T-helper 1 cell treated with Interleukin-12 subunit alpha and Interleukin-12 subunit beta and Interleukin-4 antibody, amounts not matched to agents 30 μg/mL and 1 μg/mL, for 36 hours (primary cell): Measurements from ENCODE around the gene KCNF1.
"Not testable (repeated sequence)": the region's sequence is repeated elsewhere in the genome, so short reads cannot be mapped to it uniquely, and the experiment has no call there.

ENCODE experiments used
- H3K27ac Mint-ChIP-seq: one replicate; pipeline ENCODE4 v1.8.0; 2021; ENCODE audit warnings: mild to moderate bottlenecking, mixed read lengths
- H3K27me3 Mint-ChIP-seq: one replicate; pipeline ENCODE4 v1.8.0; 2021; ENCODE audit warnings: low read depth, mixed read lengths
- H3K36me3 Mint-ChIP-seq: one replicate; pipeline ENCODE4 v1.8.0; 2021; ENCODE audit warnings: low read depth, mixed read lengths
- H3K4me1 Mint-ChIP-seq: one replicate; pipeline ENCODE4 v1.8.0; 2021; ENCODE audit warnings: low read depth, mixed read lengths
- H3K4me3 Mint-ChIP-seq: one replicate; pipeline ENCODE4 v1.8.0; 2021; ENCODE audit warnings: mild to moderate bottlenecking, moderate library complexity, mixed read lengths
- H3K9me3 Mint-ChIP-seq: one replicate; pipeline ENCODE4 v1.8.0; 2021; ENCODE audit warnings: mixed read lengths

Gene KCNF1

GRCh38 chr2:10947005-10947440 is 35.3 kb downstream of the KCNF1 start:
- Mint-ChIP-seq H3K4me3 (no peak overlapping the region), H3K9me3 (peaks cover 4% of the 10 kb centered on the region), H3K27ac (no peak overlapping the region), H3K36me3 (no peaks in the 10 kb centered on the region), H3K27me3 (peaks cover 15% of the 10 kb centered on the region), H3K4me1 (no peaks in the 10 kb centered on the region)

DNA sequence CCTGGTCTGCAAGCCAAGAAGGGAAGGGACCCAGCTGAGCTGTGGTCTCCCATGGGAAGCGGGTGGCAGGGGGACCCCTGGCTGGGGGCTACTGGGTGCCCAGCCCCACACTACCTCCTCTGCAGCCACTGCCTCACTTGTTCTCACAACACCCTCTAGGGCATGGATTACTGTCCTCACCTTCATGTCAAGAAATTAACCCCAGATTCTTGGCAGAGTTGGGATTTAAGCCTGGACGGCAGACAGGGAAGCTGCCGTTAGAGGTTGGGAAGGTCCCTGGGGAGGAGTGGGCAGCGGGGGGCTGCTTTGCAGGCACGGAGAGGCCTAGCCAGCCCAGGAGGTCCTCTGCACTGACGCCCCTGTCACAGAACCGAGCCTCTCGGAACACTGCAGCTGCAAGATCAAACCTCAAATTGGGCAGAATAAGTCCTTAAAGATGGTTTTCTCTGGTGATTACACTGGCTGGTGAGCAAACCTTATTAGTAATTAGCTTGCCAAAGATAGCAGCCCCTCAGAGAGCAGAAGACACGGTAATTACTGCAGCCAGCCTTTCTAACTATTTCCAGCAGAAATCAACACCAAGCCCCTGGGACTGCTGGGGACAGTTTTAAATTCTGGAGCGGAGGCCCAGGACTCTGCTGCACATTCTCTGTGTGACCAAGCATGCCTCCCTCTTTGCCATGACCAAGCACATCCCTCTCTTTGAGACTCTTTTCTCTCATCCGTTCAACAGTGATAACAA is 35.9 kb downstream of the KCNF1 start:
- Mint-ChIP-seq H3K4me1 (no peaks in the 10 kb centered on the region), H3K36me3 (no peaks in the 10 kb centered on the region), H3K27me3 (peaks cover 15% of the 10 kb centered on the region), H3K9me3 (peaks cover 4% of the 10 kb centered on the region), H3K27ac (no peak overlapping the region), H3K4me3 (no peak overlapping the region)

DNA sequence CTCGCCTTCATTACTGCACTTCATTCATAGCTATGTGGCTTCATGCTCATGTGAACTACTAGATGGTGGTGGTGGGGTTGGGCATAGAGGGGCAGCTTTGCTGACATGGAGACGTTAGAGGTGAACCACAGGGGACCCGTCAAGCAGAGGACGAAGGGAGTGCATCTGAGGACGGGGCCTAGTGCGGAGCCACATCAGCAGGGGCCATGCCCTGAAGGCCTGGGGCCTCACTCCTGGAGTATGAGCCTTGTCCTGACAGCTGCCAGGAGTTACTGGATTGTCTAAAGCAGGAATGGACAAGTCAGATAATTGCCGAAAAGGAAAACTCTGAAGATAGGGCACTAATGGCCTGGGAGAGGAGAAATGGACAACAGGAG is 36.4 kb downstream of the KCNF1 start:
- H3K4me3 Mint-ChIP-seq: no peak overlapping the region
- peaks cover 17% of the 10 kb centered on the region for H3K27me3 Mint-ChIP-seq
- peaks cover 7% of the 10 kb centered on the region for H3K9me3 Mint-ChIP-seq
- H3K27ac Mint-ChIP-seq: no peak overlapping the region
- peaks cover 2% of the 10 kb centered on the region for H3K4me1 Mint-ChIP-seq
- peaks cover 1% of the 10 kb centered on the region for H3K36me3 Mint-ChIP-seq

GRCh38 chr2:10948606-10949230 is 37.0 kb downstream of the KCNF1 start:
- Mint-ChIP-seq H3K9me3 (peaks cover 12% of the 10 kb centered on the region), H3K36me3 (peaks cover 5% of the 10 kb centered on the region), H3K27me3 (peaks cover 22% of the 10 kb centered on the region), H3K27ac (no peak overlapping the region), H3K4me3 (no peak overlapping the region), H3K4me1 (peaks cover 6% of the 10 kb centered on the region)

DNA sequence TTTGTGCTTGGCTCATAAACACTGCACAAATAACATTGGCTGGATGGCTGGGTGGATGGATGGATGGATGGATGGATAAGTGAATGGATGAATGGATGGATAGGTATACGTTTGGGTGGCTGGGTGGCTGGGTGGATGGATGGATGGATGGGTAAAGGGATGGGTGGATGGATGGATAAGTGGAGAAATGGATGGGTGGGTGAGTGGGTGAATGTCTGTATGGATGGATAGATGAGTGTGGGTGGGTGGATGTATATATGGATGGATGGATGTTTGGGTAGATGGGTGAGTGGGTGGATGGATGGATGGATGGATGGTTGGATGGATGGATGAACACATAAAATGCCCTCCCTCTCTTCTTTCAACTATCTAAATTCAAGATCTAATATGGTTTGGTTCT is 38.1 kb downstream of the KCNF1 start:
- Mint-ChIP-seq H3K4me1 (peaks cover 6% of the 10 kb centered on the region), H3K27me3 (peaks cover 22% of the 10 kb centered on the region), H3K4me3 (no peak overlapping the region), H3K27ac (no peak overlapping the region), H3K36me3 (peaks cover 5% of the 10 kb centered on the region), H3K9me3 (peaks cover 12% of the 10 kb centered on the region)

DNA sequence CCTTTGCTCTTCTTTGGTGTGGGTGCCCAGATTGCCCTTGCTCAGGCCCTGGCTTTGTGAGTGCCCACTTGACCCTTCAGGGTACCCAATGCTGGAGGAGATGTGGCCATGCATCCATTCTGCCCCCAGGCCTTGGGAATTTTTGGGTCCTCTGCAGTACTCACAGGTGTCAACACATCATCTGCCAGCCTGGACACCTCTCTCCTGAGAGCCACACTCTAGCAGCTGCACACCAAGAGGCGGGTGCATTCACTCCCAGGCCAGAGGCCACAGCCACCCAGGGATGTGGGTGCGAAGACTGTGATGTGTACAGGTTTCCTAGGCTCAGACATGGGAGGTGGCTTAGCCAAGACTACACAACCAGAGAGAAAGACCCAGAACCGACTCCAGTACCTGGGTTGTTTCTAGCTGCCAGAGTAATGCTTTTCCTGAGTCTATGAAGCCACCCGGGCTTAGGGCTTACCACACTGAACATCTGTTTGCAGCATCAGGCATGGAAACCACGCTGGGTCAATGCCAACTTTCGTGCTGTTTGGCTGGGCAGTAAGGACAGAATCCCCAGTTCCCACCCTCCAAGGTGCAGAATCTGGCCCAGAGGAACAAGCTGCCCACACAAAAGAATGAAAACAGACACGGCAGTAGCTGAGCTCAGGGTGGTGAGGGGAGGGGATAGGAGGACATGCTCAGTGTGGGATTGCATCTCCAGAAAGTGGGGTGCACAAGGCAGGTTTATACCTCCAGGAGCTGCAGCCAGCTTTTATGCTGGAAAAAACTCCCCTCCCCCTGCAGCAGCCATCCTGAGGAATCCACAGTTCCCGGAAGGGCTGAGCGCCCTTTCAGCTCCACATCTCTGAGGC is 40.1 kb downstream of the KCNF1 start:
- no peak overlapping the region for H3K27ac Mint-ChIP-seq
- H3K36me3 Mint-ChIP-seq: peaks cover 5% of the 10 kb centered on the region
- peaks cover 6% of the 10 kb centered on the region for H3K4me1 Mint-ChIP-seq
- H3K4me3 Mint-ChIP-seq: no peak overlapping the region
- peaks cover 25% of the 10 kb centered on the region for H3K27me3 Mint-ChIP-seq
- peaks cover 13% of the 10 kb centered on the region for H3K9me3 Mint-ChIP-seq

DNA sequence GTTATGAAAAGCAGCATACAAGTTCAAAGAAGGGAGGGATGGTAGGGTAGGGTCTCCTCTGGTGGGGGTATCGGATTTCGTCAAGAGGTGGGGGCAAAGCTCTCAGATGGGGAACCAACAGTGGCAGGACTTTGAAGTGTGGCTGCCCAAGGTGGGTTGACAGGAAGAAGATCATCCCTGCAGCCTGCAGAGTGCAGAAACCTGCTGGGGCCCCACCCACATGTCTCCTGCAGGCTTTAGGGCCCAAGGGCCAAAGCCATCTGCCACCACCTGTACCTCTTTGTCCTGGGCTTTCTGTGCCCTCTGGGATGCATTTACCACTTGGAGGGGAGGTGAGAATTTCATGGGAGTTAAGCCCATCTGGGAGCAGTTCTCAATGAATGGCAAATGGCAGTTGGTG is 42.7 kb downstream of the KCNF1 start:
- no peak overlapping the region for H3K27ac Mint-ChIP-seq

GRCh38 chr2:10954856-10955818 is 43.4 kb downstream of the KCNF1 start:
- peaks cover 6% of the 10 kb centered on the region for H3K4me1 Mint-ChIP-seq
- peak overlapping the region; percentile 9 for H3K4me3 Mint-ChIP-seq
- H3K27ac Mint-ChIP-seq: peak overlapping the region; percentile 79
- peaks cover 13% of the 10 kb centered on the region for H3K9me3 Mint-ChIP-seq
- peaks cover 5% of the 10 kb centered on the region for H3K36me3 Mint-ChIP-seq
- H3K27me3 Mint-ChIP-seq: peaks cover 18% of the 10 kb centered on the region

More for the DNA sequence above, 42.7 kb downstream of the KCNF1 start:
- no peak overlapping the region for H3K4me3 Mint-ChIP-seq
- H3K4me1 Mint-ChIP-seq: peaks cover 6% of the 10 kb centered on the region
- peaks cover 13% of the 10 kb centered on the region for H3K9me3 Mint-ChIP-seq
- peaks cover 5% of the 10 kb centered on the region for H3K36me3 Mint-ChIP-seq
- peaks cover 24% of the 10 kb centered on the region for H3K27me3 Mint-ChIP-seq

GRCh38 chr2:10956006-10956790 is 44.5 kb downstream of the KCNF1 start:
- H3K9me3 Mint-ChIP-seq: peaks cover 13% of the 10 kb centered on the region
- peaks cover 18% of the 10 kb centered on the region for H3K27me3 Mint-ChIP-seq
- peaks cover 5% of the 10 kb centered on the region for H3K36me3 Mint-ChIP-seq
- H3K4me1 Mint-ChIP-seq: peaks cover 6% of the 10 kb centered on the region
- no peak overlapping the region for H3K4me3 Mint-ChIP-seq
- no peak overlapping the region for H3K27ac Mint-ChIP-seq

- peaks cover 18% of the 10 kb centered on the region for H3K27me3 Mint-ChIP-seq
- H3K27ac Mint-ChIP-seq: no peak overlapping the region
- no peak overlapping the region for H3K4me3 Mint-ChIP-seq
- H3K4me1 Mint-ChIP-seq: peaks cover 6% of the 10 kb centered on the region
- H3K36me3 Mint-ChIP-seq: peaks cover 5% of the 10 kb centered on the region
- H3K9me3 Mint-ChIP-seq: peaks cover 13% of the 10 kb centered on the region
These were observed 45.7 kb downstream of the KCNF1 start for GRCh38 chr2:10957391-10957790.

DNA sequence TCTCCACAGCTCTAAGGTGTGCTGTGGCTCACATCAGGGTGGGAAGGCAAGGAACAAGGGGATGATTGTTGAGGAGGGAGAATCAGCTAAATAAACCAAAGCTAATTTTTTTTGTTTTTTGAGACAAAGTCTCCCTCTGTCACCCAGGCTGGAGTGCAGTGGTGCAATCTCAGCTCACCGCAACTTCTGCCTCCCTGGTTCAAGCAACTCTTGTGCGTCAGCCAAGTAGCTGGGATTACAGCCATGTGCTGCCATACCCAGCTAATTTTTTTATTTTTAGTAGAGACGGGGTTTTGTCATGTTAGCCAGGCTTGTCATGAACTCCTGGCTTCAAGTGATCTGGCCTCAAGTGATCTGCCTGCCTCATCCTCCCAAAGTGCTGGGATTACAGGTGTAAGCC is 46.7 kb downstream of the KCNF1 start:
- peaks cover 14% of the 10 kb centered on the region for H3K27me3 Mint-ChIP-seq
- H3K4me3 Mint-ChIP-seq, H3K36me3 Mint-ChIP-seq, H3K4me1 Mint-ChIP-seq, H3K9me3 Mint-ChIP-seq, H3K27ac Mint-ChIP-seq: not testable (repeated sequence)

DNA sequence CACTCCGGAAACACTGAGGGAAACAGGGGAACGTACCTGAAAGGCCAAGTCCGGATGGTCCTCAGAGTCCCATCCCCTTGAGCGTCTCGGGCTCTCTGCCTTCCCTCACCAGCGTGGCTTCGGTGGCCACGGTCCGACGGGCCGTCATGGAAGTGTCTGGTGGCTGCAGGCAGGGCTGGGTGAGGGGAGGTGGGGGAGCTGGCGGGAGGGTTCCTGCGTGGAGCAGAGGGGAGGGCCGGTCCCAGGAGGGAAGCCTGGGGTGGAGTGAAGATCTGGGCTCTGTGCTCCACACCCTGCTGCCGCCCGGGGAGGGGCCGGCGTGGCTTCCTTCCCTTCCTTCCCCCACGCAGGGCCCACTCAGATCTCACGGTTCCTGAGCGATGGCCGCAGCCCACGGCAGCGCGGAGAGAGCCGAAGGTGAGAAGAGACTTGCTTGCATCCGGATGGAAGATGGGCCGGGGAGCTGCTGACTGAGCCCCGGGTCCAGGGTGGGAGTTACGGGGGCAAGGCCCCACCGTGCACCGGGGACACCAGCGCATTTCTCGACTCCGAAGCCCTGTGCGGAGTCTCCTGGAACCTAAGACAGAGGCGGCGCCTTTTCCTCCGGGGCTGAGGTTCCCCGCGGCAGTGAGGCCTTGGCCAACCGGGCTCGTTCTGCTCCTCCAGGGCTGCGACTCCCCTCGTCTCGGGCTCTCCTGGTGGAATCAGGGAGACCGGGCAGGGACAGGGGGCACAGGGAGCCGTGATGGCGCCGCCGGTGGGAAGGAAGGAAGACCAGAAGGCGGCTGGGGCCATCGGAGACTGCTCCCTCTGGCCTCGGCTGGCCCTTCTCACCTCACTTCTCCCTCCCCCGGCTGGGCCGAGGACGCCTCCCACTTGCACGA is 49.1 kb downstream of the KCNF1 start:
- no peaks in the 10 kb centered on the region for H3K4me1 Mint-ChIP-seq
- H3K36me3 Mint-ChIP-seq: no peaks in the 10 kb centered on the region
- no peak overlapping the region for H3K27ac Mint-ChIP-seq
- no peak overlapping the region for H3K4me3 Mint-ChIP-seq
- peaks cover 9% of the 10 kb centered on the region for H3K27me3 Mint-ChIP-seq
- H3K9me3 Mint-ChIP-seq: no peaks in the 10 kb centered on the region
